ENCODE measurements around the gene MAP4K3. TPM values are rescaled to one million over a fixed set of nuclear protein-coding genes. Genes with fewer than 3 reads are reported as not detected.

MAP4K3 gene
- total and polyA plus RNA-seq, 2 donors (not counting 1 experiment from before 2014, with no cell fraction given) = 1.3 to 28.3 TPM

DNA sequence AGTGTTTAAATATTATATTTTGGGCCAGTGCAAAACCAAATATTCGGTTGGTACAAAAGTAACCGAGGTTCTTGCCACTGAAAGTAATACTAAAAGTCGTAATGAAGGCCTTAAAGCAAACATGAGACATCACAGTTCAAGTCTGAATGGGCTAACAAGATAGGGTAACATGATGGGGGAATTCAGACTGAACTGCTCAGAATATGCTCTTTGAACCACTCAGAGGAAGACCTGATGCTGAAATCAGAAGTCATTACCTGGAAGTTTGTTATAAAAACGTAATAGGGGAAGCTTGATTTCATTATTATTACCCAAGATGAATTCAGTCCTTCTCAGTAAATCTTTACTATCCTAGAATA is 219.9 kb downstream of the MAP4K3 start:
- Histone ChIP-seq H3K27me3 (replicated peaks in 1 of 4; ENCODE audit: control extremely low read depth in 1 of 4, control insufficient read depth in 3 of 4, insufficient read depth in 4 of 4, low read length in 3 of 4) (no peaks in the 10 kb centered on the region), H2AFZ (ENCODE audit: insufficient read depth, low read depth, low read length, poor library complexity, severe bottlenecking) (peak overlapping the region; percentile 74), H3K79me2 (ENCODE audit: control insufficient read depth, insufficient read depth, low read length) (no peaks in the 10 kb centered on the region), H3K4me3 (ENCODE audit: control extremely low read depth in 1 of 5, extremely low read depth in 1 of 5, insufficient read depth in 1 of 5, low read depth in 2 of 5, low read length in 4 of 5) (no peak overlapping the region), H3K4me2 (replicated peaks; ENCODE audit: low read depth, low read length, poor library complexity, severe bottlenecking) (peak overlapping the region; percentile 43), H3K36me3 (replicated peaks in 1 of 2; ENCODE audit: control extremely low read depth in 1 of 2, control insufficient read depth in 1 of 2, extremely low read depth in 1 of 2, insufficient read depth in 2 of 2, low read length in 1 of 2) (no peaks in the 10 kb centered on the region), H3K9me3 (ENCODE audit: control extremely low read depth in 1 of 3, control insufficient read depth in 2 of 3, insufficient read depth in 1 of 3, low read length in 2 of 3) (no peaks in the 10 kb centered on the region), H3K27ac (ENCODE audit: low read length in 2 of 2) (no peak overlapping the region), H4K20me1 (ENCODE audit: control insufficient read depth, insufficient read depth, low read length, poor library complexity, severe bottlenecking) (no peaks in the 10 kb centered on the region), H3K4me1 (ENCODE audit: control insufficient read depth in 2 of 2, insufficient read depth in 2 of 2, low read length in 2 of 2) (peaks cover 0 to 3% of the 10 kb centered on the region in 2 donors), H3K9ac (ENCODE audit: low read length) (no peak overlapping the region)
- no peak overlapping the region for H3K4me3 Mint-ChIP-seq
- DNase-seq (no peak), ATAC-seq (ENCODE audit: low read depth) (no peak)
- no peak overlapping the region for H3K27ac Mint-ChIP-seq
- H3K4me1 Mint-ChIP-seq = peaks cover 2% of the 10 kb centered on the region
- H3K27me3 Mint-ChIP-seq = no peaks in the 10 kb centered on the region
- intact Hi-C loops (cut with micrococcal nuclease) = no loop called here
- CTCF ChIA-PET = interaction anchor here (0.9 kb wide), 1 partner anchor 12 kb away, joined by 3 read pairs; no protein-coding TSS in a partner anchor
- WGBS (ENCODE audit: insufficient coverage) = 41% methylated on average over 3 of the region's 4 CpGs
- H3K9me3 Mint-ChIP-seq (ENCODE audit: insufficient read depth) = no peaks in the 10 kb centered on the region
- POLR2A ChIA-PET = no interaction called here
- TF ChIP-seq EZH2 (IDR thresholded peaks at IDR 0.05; ENCODE audit: borderline replicate concordance, insufficient read depth, low read depth, low read length, poor library complexity, severe bottlenecking) (no peak), CTCF (IDR thresholded peaks at IDR 0.05) (no peak)

GRCh38 chr2:39216346-39217191 is 220.5 kb downstream of the MAP4K3 start:
- DNase-seq (no peak), ATAC-seq (ENCODE audit: low read depth) (no peak)
- ChIA-PET CTCF (interaction anchor here (0.9 kb wide), 1 partner anchor 13 kb away, joined by 3 read pairs; no protein-coding TSS in a partner anchor), POLR2A (no interaction called here)
- peaks cover 2% of the 10 kb centered on the region for H3K4me1 Mint-ChIP-seq
- Histone ChIP-seq H3K27me3 (replicated peaks in 1 of 4; ENCODE audit: control extremely low read depth in 1 of 4, control insufficient read depth in 3 of 4, insufficient read depth in 4 of 4, low read length in 3 of 4) (no peaks in the 10 kb centered on the region), H3K4me1 (ENCODE audit: control insufficient read depth in 2 of 2, insufficient read depth in 2 of 2, low read length in 2 of 2) (peaks cover 0 to 3% of the 10 kb centered on the region in 2 donors), H3K27ac (ENCODE audit: low read length in 2 of 2) (no peak overlapping the region), H3K36me3 (replicated peaks in 1 of 2; ENCODE audit: control extremely low read depth in 1 of 2, control insufficient read depth in 1 of 2, extremely low read depth in 1 of 2, insufficient read depth in 2 of 2, low read length in 1 of 2) (no peaks in the 10 kb centered on the region), H3K4me3 (ENCODE audit: control extremely low read depth in 1 of 5, extremely low read depth in 1 of 5, insufficient read depth in 1 of 5, low read depth in 2 of 5, low read length in 4 of 5) (no peak overlapping the region), H3K9me3 (ENCODE audit: control extremely low read depth in 1 of 3, control insufficient read depth in 2 of 3, insufficient read depth in 1 of 3, low read length in 2 of 3) (no peaks in the 10 kb centered on the region), H3K79me2 (ENCODE audit: control insufficient read depth, insufficient read depth, low read length) (no peaks in the 10 kb centered on the region), H3K4me2 (replicated peaks; ENCODE audit: low read depth, low read length, poor library complexity, severe bottlenecking) (peak overlapping the region; percentile 43), H3K9ac (ENCODE audit: low read length) (no peak overlapping the region), H2AFZ (ENCODE audit: insufficient read depth, low read depth, low read length, poor library complexity, severe bottlenecking) (peak overlapping the region; percentile 74), H4K20me1 (ENCODE audit: control insufficient read depth, insufficient read depth, low read length, poor library complexity, severe bottlenecking) (no peaks in the 10 kb centered on the region)
- intact Hi-C loops (cut with micrococcal nuclease) = no loop called here
- no peak overlapping the region for H3K4me3 Mint-ChIP-seq
- no peak overlapping the region for H3K27ac Mint-ChIP-seq
- TF ChIP-seq EZH2 (IDR thresholded peaks at IDR 0.05; ENCODE audit: borderline replicate concordance, insufficient read depth, low read depth, low read length, poor library complexity, severe bottlenecking) (no peak), CTCF (IDR thresholded peaks at IDR 0.05) (no peak)
- WGBS (ENCODE audit: insufficient coverage) = 27% methylated on average over 10 of the region's 12 CpGs
- no peaks in the 10 kb centered on the region for H3K9me3 Mint-ChIP-seq (ENCODE audit: insufficient read depth)
- no peaks in the 10 kb centered on the region for H3K27me3 Mint-ChIP-seq

Measured in B cell (primary cell).